Thyroid gland (tissue), 4 donors: ENCODE measurements around the gene TLR2.

Experiments used
- POLR2A ChIP-seq, 2 donors: fragments of 450-650 bp; IDR thresholded peaks; one replicate each; pipeline ENCODE4 v1.6.1; 2017; ENCODE audit warnings: antibody characterized with exemption in 2 of 2, mild to moderate bottlenecking in 2 of 2, moderate library complexity in 1 of 2
- TF ChIP-seq, protein P1 (sequence below), 6 experiments: fragments of 200-600 bp in 3 of 6; fragments of 450-650 bp in 3 of 6; sonication (generic) in 3 of 6; IDR thresholded peaks; one replicate each; pipeline ENCODE4 v1.5.1; 2016 to 2019; ENCODE audit warnings: antibody characterized with exemption in 6 of 6, mild to moderate bottlenecking in 2 of 6, inconsistent platforms in 1 of 6, moderate library complexity in 1 of 6

DNA sequence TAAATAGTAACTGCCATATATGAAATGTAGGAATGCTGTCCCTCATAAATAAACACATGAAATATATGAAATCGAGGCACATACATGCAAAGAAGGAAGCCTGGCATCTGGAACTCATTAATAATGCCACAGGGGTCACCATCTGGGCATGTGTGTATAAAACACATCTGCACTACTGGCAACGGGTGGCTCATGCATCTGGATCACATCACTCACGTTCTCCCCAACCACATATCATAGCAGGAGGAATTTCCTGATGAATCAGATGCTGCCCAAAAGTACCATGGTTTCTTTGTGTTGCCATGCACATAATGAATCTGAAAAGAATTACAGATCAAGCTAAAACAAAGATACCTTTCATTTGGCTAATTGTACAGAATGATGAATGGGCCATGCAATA lies 47.2 kb downstream of the TLR2 start:
- TF ChIP-seq POLR2A (IDR thresholded peaks at IDR 0.05), result no peak
- TF ChIP-seq, protein P1, sequence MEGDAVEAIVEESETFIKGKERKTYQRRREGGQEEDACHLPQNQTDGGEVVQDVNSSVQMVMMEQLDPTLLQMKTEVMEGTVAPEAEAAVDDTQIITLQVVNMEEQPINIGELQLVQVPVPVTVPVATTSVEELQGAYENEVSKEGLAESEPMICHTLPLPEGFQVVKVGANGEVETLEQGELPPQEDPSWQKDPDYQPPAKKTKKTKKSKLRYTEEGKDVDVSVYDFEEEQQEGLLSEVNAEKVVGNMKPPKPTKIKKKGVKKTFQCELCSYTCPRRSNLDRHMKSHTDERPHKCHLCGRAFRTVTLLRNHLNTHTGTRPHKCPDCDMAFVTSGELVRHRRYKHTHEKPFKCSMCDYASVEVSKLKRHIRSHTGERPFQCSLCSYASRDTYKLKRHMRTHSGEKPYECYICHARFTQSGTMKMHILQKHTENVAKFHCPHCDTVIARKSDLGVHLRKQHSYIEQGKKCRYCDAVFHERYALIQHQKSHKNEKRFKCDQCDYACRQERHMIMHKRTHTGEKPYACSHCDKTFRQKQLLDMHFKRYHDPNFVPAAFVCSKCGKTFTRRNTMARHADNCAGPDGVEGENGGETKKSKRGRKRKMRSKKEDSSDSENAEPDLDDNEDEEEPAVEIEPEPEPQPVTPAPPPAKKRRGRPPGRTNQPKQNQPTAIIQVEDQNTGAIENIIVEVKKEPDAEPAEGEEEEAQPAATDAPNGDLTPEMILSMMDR (IDR thresholded peaks at IDR 0.05), result no peak
